NCI-H146 treated with DMSO at 0.1 percent for 48 hours (cell line): ENCODE measurements around the gene PFAS.
"Not testable (repeated sequence)": the region's sequence is repeated elsewhere in the genome, so short reads cannot be mapped to it uniquely, and the experiment has no call there.

Experiments used
- DNase-seq: peaks from one replicate; lab custom pipeline; 2025; ENCODE audit not compliant: unreplicated experiment; lab: John Stamatoyannopoulos, UW

Gene PFAS

DNA sequence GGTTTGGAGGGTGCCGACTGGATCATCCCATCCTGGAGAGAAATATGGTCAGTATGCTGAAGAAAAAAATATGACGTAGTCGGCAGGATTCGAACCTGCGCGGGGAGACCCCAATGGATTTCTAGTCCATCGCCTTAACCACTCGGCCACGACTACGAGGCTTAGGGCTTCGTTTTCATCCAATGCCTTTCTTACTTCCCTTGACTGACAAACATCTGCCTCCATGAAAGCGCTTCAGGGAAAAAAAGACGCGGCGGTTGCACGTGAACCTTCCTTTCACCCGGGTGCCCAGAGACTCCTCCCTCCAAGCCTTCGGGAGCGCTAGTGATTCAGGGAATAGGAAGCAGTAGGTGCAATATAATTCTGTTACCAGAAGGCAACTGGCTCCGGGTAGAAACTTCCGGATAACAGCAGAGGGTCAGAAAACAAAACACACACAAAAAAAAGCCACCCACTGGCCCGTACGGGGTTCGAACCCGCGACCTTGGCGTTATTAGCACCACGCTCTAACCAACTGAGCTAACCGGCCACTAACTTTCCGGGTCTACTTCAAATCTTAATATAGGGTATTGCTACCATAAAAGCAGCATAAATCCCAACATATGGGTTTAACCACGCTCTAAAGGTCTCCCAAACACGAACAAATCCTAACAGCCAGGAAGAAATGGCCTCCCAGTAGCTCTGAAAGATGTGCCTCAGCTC is 22.4 kb upstream of the PFAS start:
- no peak for DNase-seq

DNA sequence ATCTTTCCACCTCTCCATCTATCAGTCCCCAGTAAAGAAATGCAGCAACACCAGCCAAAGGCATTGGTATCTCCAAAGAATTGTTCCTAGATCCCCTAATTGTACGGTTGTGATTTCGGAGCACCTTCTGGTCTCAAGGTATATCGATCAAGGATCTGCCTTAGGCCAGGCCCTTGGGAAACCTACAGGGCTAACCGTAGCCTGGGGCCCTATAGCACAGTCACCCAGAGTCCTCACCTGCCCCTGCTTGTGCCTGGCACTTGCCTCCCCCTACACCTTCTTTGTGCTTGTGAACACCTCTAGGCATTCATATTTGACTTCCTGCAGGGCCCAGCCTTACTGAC is 21.9 kb upstream of the PFAS start:
- DNase-seq: no peak

DNA sequence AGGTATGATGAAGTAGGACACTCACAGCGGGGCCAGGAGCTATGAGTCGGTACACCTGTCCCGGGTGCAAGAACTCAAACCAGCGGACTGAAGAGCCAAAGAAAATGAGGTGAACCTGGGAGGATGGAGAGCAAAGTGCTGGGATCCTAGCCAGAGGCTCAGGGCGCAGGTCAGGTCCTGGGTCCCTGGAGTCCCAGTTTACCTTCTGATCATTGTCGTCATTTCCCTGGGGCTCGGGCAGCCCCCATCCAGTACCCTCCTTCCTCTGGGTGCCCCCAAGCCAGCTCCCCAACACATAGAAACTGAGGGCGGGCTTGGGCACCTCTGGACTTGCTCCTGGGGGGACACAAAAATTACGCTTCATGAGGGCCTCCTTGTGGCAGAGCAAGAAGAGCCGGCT is 17.4 kb upstream of the PFAS start:
- DNase-seq: no peak

DNA sequence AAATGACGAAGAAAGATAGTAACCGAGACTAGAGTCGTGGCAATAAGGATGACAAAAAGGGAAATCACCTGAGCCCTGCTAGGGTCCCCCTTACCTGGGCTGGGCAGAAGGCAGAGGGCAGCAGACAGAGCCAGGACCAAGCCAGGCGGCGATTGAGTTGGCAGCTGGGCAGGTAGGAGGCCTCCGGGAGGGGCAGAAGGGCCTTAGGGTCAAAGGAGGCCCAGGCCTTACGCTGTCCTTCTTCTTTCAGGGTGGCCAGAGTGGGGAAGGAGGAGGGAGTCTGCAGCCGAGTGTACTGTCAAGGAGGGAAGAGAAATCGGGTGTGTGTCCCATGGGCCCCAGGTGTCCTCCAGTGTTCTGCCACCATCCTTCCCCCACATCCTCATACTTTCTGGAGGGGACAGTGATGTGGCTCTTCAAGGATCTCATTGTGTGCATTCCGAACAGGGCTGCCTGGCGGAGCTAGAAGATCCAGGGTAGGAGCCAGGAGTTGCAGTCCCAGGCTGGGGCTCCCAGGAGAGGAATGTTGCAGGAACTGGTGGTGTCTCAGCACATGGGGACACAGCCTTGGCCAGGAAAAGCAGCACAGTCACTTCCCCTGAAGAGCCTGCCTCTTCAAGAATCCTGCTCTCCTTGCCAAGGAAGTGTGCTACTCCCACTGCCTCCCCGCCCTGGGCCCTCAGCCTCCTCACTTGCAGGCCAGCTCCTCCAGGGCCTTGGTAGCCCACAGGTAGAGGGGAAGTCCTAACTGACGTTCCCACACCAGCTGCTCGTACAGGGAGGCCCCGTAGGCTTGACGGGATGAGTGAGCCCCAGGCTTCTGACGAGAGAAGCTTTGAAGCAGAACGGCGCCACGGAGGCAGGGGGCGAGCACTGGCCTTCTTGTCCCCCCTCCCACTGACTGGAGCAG is 14.5 kb upstream of the PFAS start:
- DNase-seq: no peak

DNA sequence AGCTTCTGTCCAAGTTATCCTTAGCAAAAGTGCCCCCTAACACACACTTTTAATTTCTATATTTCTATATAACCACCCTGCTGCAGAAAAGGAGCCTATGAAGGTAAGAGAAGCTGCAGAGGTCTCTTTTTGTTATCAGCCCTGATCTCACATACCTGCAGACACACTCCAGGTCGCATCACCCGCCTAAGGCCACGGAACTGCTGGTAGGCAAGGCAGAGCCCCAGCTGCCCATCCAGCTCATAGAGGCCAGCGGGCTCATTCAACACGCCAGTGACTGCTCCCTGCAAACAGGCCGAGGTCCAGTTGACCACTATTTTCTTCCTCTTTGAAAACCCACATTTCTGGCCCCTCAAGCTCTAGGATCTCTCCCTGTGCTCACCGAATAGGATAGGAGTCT is 13.4 kb upstream of the PFAS start:
- DNase-seq: no peak

DNA sequence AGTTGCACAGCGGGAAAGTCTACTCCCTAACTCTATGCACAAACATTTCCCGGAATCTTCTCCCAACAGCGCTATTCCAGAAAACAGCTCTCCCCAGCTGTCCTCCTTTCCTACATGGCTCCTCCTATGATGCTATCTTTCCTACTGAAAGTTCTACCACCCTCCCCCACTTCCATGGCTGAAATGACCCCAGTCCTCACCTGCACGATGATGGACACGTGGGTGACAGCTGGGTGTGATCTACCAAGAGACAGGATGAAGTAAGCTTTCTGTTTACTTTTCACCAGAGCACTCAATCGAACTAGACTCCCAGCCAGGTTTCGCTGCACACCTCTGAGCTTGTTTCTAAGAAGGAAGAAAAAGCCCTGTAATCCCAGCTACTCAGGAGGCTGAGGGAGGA is 11.9 kb upstream of the PFAS start:
- DNase-seq: no peak

DNA sequence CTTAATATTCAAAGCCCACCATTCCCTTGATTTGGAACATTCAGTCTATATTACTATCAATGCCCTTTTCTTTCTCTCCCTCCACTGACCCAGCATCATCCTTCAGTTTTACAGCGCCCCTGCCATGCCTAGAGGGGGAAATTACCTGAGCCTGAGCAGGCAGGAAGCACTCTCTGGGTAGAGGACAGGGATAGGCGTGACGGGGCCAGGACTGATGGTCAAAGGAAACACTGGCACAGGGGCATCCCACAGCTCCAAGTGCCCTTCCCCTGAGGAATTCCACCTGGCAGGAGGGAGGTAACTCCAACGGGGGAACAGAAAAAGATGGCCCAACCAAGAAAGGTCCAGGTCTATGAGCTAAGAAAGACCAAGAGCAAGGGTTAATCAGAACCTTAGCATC is 11.2 kb upstream of the PFAS start:
- no peak for DNase-seq

DNA sequence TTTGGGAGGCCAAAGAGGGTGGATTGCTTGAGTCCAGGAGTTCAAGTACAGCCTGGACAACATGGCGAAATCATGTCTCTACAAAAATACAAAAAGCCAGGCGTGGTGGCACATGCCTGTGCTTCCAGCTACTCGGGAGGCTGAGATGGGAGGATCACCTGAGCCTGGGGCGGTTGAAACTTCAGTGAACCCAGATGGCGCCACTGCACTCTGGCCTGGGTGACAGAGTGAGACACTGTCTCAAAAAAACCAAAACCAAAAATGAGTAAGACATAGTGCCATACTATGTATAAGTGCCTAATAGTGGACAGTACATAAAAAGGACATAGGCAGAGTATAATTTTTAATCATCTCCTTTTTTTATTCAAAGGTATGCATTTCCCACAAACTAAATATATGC is 5.3 kb upstream of the PFAS start:
- no peak for DNase-seq

DNA sequence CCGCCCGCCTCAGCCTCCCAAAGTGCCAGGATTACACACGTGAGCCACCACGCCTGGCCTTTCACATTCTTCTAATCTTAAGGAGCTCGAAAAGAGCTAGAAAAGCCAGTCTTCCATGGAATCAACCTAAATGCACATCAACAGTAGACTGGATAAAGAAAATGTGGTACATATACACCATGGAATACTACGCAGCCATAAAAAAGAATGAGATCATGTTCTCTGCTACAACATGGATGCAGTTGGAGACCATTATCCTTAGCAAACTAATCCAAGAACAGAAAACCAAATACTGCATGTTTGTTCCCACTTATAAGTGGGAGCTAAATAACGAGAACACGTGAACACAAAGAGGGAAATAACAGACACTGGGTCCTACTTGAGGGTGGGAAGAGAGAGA is 4.3 kb upstream of the PFAS start:
- no peak for DNase-seq

DNA sequence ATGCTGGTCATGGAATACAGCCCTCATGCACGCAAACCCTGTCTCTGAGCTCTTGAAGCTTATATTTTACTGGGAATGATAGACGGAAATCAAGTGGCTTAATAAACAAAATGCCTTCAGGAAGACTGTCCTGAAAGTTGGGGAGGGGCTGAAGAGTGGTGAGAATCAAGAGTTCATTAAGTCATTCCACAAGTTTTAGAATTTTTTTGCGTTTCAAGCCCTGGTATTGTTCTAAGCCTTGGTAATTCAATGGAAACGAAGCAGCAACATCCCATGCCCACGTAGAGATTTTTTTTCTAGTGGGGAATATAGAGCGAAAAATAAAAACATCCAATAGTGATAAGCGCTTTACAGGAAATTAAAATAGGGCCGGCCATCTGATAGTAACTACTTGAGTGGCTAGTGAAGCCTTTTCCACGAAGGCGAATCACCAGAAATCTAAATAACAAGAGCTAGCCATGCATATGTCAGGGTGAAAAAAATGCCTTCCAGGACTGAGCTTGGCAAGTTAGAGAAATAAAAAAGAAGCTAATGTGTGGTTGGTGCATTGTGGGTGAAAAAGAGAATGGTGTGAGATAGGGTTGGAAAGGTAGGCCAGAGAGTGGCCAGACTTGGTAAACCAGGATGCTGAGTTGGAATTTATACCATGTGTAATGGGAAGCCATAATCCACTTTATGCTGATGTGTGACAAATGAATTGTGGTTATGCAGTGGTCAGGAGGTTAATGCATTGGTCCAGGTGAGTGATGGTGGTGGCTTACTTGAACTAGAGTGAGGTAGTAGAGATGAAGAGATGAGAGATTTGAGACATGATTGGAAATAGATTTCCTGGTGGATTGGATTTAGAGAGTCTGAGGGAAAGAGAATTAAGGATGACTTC is 772 bp downstream of the PFAS start:
- no peak for DNase-seq

DNA sequence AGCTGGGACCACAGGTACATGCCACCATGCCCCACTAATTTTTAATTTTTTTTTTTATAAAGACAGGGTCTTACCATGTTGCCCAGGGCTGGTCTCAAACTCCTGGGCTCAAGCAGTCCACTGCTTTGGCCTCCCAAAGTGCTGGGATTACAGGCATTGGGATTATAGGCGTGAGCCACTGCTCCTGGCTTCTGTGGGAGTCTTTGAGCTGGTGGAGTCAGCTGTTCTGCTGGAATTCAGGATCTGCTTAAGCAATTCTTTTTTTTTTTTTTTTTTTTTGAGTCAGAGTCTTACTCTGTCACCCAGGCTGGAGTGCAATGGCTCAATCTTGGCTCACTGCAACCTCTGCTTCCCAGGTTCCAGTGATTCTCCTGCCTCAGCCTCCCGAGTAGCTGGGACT is 2.3 kb downstream of the PFAS start:
- DNase-seq: not testable (repeated sequence)

DNA sequence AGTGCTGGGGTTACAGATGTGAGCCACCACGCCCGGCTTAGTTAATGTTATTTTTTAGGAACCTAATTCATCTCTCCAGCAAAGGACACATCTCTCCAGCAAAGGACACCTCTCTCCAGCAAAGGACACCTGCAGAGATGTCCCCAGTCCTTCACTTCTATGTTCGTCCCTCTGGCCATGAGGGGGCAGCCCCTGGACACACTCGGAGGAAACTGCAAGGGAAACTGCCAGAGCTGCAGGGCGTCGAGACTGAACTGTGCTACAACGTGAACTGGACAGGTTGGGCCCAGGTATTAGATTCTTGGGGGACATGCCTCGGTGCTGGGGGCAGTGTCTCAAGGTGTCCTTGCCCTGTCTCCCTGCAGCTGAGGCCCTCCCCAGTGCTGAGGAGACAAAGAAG is 4.7 kb downstream of the PFAS start:
- DNase-seq: no peak

DNA sequence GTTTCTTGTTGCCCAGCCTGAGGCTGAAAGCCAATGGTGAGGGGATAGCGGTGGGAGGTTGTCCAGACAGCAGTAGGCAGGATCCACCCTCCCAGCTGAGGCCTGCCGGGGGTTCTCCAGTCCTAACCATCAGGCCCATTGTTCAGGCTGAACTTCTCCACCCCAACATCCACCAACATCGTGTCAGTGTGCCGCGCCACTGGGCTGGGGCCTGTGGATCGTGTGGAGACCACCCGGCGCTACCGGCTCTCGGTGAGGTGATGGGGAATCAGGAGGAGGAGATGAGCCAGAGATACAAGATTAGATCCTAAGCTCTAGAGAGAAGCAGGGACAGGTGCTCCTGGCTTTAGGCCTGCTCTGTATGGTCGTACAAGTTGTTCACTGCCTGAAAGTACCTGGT is 5.8 kb downstream of the PFAS start:
- no peak for DNase-seq

DNA sequence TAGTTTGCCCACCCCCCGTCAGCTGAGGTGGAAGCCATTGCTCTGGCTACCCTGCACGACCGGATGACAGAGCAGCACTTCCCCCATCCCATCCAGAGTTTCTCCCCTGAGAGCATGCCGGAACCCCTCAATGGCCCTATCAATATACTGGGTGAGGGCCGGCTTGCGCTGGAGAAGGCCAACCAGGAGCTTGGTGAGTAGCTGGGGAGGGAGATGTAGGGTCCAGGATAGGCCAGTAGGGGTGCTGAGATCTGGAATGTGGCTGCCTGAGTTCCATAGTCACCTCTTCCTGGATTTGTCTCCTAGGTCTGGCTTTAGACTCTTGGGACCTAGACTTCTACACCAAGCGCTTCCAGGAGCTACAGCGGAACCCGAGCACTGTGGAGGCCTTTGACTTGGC is 6.4 kb downstream of the PFAS start:
- no peak for DNase-seq

DNA sequence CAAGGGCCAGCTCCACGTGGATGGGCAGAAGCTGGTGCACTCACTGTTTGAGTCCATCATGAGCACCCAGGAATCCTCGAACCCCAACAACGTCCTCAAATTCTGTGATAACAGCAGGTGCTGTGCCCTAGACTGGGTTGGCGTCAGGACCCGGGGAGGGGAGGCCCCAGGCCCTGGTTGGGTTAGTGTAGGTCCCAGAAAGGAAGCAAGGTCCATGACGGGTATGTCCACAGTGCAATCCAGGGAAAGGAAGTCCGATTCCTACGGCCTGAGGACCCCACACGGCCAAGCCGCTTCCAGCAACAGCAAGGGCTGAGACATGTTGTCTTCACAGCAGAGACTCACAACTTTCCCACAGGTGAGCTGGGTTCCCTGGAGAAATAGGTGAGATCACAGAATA is 7.2 kb downstream of the PFAS start:
- no peak for DNase-seq

DNA sequence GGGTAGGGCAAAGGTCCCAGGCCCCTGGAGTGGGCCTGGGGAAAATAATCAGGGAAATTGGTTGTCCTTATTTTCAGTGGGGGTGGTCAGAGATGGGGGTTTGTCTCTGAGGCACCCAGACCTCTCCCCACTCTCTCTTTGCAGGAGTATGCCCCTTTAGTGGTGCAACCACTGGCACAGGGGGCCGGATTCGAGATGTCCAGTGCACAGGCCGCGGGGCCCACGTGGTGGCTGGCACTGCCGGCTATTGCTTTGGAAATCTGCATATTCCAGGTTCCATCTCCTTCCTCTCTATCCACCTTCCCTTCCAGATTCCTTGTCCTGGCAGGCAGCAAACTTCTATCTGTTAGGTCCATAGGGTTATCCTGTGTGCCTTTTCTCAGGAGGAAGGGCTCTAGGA is 7.6 kb downstream of the PFAS start:
- no peak for DNase-seq

DNA sequence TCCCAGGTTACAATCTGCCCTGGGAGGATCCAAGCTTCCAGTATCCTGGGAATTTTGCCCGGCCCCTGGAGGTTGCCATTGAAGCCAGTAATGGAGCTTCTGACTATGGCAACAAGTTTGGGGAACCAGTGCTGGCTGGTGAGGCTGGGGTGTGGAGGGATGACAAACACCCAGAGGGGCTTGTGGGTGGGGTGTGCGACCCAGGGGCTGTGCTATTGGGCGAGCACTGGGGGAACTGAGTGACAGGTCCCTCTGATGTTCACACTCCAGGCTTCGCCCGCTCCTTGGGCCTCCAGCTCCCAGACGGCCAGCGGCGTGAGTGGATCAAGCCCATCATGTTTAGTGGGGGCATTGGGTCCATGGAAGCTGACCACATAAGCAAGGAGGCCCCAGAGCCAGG is 8.7 kb downstream of the PFAS start:
- no peak for DNase-seq

DNA sequence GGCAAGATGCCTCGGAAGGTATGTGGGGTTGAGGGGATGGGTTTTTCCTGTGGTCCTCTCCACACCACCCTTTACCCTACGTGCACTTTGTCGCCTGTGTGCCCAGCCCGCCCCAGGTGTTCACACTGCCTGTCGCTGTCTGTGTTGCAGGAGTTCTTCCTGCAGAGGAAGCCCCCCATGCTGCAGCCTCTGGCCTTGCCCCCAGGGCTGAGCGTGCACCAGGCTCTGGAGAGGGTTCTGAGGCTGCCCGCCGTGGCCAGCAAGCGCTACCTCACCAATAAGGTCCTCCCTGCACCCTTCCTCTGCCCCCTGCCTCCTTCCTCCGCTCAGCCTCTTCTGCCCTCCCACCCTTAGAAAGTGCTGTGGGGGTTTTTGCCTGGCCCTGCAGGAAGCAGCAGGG is 15.2 kb downstream of the PFAS start:
- DNase-seq: no peak

DNA sequence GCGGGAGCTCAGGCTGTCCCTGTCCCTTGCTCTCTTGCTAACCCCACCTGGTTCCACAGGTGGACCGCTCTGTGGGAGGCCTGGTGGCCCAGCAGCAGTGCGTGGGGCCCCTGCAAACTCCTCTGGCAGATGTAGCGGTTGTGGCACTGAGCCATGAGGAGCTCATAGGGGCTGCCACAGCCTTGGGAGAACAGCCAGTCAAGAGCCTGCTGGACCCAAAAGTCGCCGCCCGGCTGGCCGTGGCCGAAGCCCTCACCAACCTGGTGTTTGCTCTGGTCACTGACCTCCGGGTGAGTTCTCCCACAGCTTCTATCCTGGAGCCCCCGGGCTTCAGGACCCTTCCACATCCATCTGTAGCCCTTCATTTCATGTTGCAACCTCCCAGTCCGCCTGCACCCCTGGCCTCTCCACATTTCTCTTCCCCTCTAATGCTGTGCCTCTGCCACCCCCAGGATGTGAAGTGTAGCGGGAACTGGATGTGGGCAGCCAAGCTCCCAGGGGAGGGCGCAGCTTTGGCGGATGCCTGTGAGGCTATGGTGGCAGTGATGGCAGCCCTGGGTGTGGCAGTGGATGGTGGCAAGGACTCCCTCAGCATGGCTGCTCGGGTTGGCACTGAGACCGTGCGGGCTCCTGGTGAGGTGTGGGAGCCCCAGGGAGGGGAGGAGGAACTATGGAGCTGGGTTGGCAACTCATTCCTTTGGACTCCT is 15.9 kb downstream of the PFAS start:
- no peak for DNase-seq

DNA sequence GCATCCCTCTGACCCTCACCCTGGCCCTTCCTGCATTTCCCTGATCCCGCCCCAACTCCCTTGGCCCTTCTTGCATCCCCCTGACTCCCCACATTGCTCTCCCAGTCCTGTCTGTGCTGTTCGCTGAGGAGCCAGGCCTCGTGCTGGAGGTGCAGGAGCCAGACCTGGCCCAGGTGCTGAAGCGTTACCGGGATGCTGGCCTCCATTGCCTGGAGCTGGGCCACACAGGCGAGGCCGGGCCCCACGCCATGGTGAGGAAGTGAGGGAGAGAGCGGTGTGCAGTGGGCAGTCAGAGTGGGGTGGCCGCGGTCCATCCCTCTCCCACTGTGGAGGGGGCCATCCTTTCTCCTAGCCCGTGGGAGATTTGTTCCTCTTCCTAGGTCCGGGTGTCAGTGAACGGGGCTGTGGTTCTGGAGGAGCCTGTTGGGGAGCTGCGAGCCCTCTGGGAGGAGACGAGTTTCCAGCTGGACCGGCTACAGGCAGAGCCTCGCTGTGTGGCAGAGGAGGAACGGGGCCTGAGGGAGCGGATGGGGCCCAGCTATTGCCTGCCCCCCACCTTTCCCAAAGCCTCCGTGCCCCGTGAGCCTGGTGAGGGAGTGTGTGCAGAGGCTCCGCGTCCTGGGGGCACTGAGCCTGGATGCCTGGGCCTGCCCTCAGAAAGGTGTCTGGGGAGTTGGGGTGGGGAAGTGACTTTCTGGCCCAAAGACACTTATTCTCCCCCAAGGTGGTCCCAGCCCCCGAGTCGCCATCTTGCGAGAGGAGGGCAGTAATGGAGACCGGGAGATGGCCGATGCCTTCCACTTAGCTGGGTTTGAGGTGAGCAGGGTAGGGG is 17.8 kb downstream of the PFAS start:
- DNase-seq: no peak
